Suprapubic skin (tissue), 4 donors: ENCODE data around the gene COX4I2.

ENCODE experiments used
- POLR2A ChIP-seq, 2 donors: fragments of 450-650 bp; IDR thresholded peaks; one replicate each; pipeline ENCODE4 v1.6.1; 2017; ENCODE audit warnings: antibody characterized with exemption in 2 of 2, mild to moderate bottlenecking in 2 of 2, moderate library complexity in 2 of 2
- POLR2AphosphoS5 ChIP-seq, 3 donors: sonication (generic); formaldehyde crosslinking; IDR thresholded peaks; one replicate each; pipeline ENCODE4 v1.6.1; 2017; ENCODE audit warnings: antibody characterized with exemption in 3 of 3
- TF ChIP-seq, protein P1 (sequence below), 2 donors: fragments of 200-600 bp in 1 of 2; fragments of 450-650 bp in 1 of 2; sonication (generic) in 1 of 2; IDR thresholded peaks; one replicate each; pipeline ENCODE4 v1.5.1; 2016 to 2019; ENCODE audit warnings: antibody characterized with exemption in 2 of 2, mild to moderate bottlenecking in 1 of 2, moderate library complexity in 1 of 2

DNA sequence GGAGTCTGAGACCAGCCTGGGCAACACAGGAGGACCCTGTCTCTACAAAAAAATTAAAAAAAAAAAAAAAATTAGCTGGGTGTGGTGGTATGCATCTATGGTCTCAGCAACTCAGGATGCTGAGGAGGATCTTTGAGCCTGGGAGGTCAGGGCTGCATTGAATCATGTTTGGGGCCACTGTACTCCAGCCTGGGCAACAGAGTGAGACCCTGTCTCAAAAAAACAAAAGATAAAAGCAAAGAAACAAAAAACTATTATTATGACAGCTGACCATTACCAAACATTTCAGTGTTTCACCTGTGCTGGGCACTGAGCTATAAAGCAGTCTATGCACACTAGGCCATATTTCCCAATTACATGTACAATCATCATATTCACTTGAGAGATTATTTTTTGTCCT is 35.7 kb downstream of the COX4I2 start:
- TF ChIP-seq POLR2AphosphoS5 (IDR thresholded peaks at IDR 0.05) (no peak), POLR2A (IDR thresholded peaks at IDR 0.05) (no peak)
- TF ChIP-seq, protein P1, sequence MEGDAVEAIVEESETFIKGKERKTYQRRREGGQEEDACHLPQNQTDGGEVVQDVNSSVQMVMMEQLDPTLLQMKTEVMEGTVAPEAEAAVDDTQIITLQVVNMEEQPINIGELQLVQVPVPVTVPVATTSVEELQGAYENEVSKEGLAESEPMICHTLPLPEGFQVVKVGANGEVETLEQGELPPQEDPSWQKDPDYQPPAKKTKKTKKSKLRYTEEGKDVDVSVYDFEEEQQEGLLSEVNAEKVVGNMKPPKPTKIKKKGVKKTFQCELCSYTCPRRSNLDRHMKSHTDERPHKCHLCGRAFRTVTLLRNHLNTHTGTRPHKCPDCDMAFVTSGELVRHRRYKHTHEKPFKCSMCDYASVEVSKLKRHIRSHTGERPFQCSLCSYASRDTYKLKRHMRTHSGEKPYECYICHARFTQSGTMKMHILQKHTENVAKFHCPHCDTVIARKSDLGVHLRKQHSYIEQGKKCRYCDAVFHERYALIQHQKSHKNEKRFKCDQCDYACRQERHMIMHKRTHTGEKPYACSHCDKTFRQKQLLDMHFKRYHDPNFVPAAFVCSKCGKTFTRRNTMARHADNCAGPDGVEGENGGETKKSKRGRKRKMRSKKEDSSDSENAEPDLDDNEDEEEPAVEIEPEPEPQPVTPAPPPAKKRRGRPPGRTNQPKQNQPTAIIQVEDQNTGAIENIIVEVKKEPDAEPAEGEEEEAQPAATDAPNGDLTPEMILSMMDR (IDR thresholded peaks at IDR 0.05) = no peak
